Astrocyte (in vitro differentiated cells and primary cell): ENCODE measurements around the gene ANAPC7.

Source experiments
- EZH2 ChIP-seq: IDR thresholded peaks from 2 replicates; pipeline ENCODE4 v1.6.1; 2012; ENCODE audit warnings: mild to moderate bottlenecking, low read length, inconsistent platforms; ENCODE audit not compliant: insufficient read depth
- TF ChIP-seq, protein P1 (sequence below): IDR thresholded peaks from 2 replicates; pipeline ENCODE4 v1.5.1; 2011; ENCODE audit warnings: low read depth, mild to moderate bottlenecking, inconsistent platforms, low read length, moderate library complexity; ENCODE audit not compliant: insufficient read depth

DNA sequence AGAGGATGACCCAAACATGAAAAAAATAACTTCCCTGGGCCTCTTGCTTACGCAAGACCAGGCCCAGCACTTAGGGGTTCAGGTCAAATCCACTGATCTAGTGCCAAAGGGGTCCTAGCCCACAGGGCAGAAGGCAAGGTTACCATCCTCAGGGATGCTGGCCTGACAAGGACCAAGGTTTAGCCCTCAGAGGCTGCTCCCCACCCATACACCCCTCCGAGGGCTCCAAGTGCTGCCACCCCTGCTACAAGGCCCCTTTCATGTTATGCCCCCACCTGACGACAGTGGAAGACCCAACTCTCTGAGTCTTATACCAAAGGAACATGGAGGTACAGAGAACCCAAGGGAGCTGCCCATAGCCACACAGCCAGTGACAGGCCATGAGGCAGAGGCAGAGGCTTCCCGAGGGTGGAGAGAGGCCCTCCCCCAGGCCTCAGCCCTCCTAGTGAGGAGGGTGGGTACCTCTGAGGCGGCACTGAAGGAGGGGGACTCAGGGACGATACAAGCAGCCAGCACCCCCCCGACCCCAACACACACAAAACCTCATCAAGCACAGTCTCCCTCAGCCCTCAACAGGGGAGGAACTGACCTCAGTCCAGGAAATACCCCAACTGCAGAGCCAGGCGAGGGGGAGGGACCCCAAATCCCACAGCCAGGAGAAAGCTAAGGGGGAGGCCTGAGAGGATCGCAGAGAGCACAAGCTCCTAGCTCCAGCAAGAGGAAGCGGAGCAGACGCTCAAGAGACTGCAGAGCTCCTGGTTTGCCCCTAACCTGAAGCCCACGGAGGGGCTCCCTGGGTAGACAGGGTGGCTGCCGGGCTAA, 37.0 kb downstream of the ANAPC7 start:
- TF ChIP-seq, protein P1, sequence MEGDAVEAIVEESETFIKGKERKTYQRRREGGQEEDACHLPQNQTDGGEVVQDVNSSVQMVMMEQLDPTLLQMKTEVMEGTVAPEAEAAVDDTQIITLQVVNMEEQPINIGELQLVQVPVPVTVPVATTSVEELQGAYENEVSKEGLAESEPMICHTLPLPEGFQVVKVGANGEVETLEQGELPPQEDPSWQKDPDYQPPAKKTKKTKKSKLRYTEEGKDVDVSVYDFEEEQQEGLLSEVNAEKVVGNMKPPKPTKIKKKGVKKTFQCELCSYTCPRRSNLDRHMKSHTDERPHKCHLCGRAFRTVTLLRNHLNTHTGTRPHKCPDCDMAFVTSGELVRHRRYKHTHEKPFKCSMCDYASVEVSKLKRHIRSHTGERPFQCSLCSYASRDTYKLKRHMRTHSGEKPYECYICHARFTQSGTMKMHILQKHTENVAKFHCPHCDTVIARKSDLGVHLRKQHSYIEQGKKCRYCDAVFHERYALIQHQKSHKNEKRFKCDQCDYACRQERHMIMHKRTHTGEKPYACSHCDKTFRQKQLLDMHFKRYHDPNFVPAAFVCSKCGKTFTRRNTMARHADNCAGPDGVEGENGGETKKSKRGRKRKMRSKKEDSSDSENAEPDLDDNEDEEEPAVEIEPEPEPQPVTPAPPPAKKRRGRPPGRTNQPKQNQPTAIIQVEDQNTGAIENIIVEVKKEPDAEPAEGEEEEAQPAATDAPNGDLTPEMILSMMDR, result no peak
- TF ChIP-seq EZH2, result no peak
